CD14-positive monocyte (primary cell): Measurements from ENCODE around the gene TTLL13. TPM values are rescaled to one million over a fixed set of nuclear protein-coding genes. Genes with fewer than 3 reads are reported as not detected.

Experiments used
- DNase-seq, 3 donors: peaks; one replicate each; pipeline ENCODE4 v3.0.0-alpha.2; 2011 to 2022
- H2AFZ ChIP-seq: 2 replicates; pipeline ENCODE4 v1.6.0; 2012; ENCODE audit warnings: mild to moderate bottlenecking, low read depth, low read length, inconsistent platforms; ENCODE audit not compliant: insufficient read depth, poor library complexity, severe bottlenecking
- H3K27ac ChIP-seq, 2 donors: 1 replicate in 1 of 2; 2 replicates in 1 of 2; pipeline ENCODE4 v1.5.1; 2012 to 2013; ENCODE audit warnings: low read length in 2 of 2, control low read depth in 1 of 2, inconsistent platforms in 1 of 2, low read depth in 1 of 2, mild to moderate bottlenecking in 1 of 2
- H3K27me3 ChIP-seq, 2 donors: one replicate each; pipeline versions ENCODE4 v1.6.0 to v1.6.1; 2011 to 2013; ENCODE audit warnings: low read length in 2 of 2; ENCODE audit not compliant: control insufficient read depth in 2 of 2, insufficient read depth in 2 of 2
- H3K36me3 ChIP-seq, 2 donors: replicated peaks in 1 of 2; 1 replicate in 1 of 2; 2 replicates in 1 of 2; pipeline versions ENCODE4 v1.5.1 to v1.6.1; 2012 to 2013; ENCODE audit warnings: low read length in 2 of 2, control low read depth in 1 of 2, inconsistent platforms in 1 of 2, mild to moderate bottlenecking in 1 of 2; ENCODE audit not compliant: insufficient read depth in 2 of 2, control insufficient read depth in 1 of 2
- H3K4me1 ChIP-seq, 2 donors: 1 replicate in 1 of 2; 2 replicates in 1 of 2; pipeline versions ENCODE4 v1.5.1 to v1.6.1; 2012 to 2013; ENCODE audit warnings: low read length in 2 of 2, control low read depth in 1 of 2, inconsistent platforms in 1 of 2, mild to moderate bottlenecking in 1 of 2, moderate library complexity in 1 of 2; ENCODE audit not compliant: insufficient read depth in 2 of 2, control insufficient read depth in 1 of 2
- H3K4me2 ChIP-seq: replicated peaks from 2 replicates; pipeline ENCODE3; 2012; ENCODE audit warnings: low read length, moderate library complexity, mild to moderate bottlenecking; ENCODE audit not compliant: poor library complexity, severe bottlenecking; ENCODE audit errors: extremely low read depth
- H3K4me3 ChIP-seq, 3 experiments: fragments of 200-600 bp in 1 of 3; sonication (generic) in 1 of 3; replicated peaks in 1 of 3; 1 replicate in 2 of 3; 2 replicates in 1 of 3; pipeline ENCODE4 v1.5.1; 2011 to 2013; ENCODE audit warnings: low read length in 3 of 3, mild to moderate bottlenecking in 3 of 3, control low read depth in 2 of 3, low read depth in 2 of 3, inconsistent platforms in 1 of 3, moderate library complexity in 1 of 3
- H3K79me2 ChIP-seq: 2 replicates; pipeline ENCODE4 v1.6.0; 2012; ENCODE audit warnings: mild to moderate bottlenecking, control low read depth, inconsistent platforms, low read length, moderate library complexity; ENCODE audit not compliant: insufficient read depth
- H3K9ac ChIP-seq: 2 replicates; pipeline ENCODE4 v1.6.0; 2017; ENCODE audit warnings: low read length, mild to moderate bottlenecking; ENCODE audit not compliant: insufficient read depth, poor library complexity, severe bottlenecking
- H3K9me3 ChIP-seq, 2 donors: replicated peaks in 1 of 2; 1 replicate in 1 of 2; 2 replicates in 1 of 2; pipeline versions ENCODE4 v1.5.1 to v1.6.1; 2012 to 2013; ENCODE audit warnings: low read length in 2 of 2, control low read depth in 1 of 2; ENCODE audit not compliant: control insufficient read depth in 1 of 2, insufficient read depth in 1 of 2
- H4K20me1 ChIP-seq: 2 replicates; pipeline ENCODE4 v1.6.0; 2012; ENCODE audit warnings: mild to moderate bottlenecking, low read length, control low read depth, moderate library complexity; ENCODE audit not compliant: insufficient read depth
- H3K27ac Mint-ChIP-seq, 7 donors: one replicate each; pipeline ENCODE4 v1.8.0; 2020; ENCODE audit warnings: mild to moderate bottlenecking in 7 of 7, mixed read lengths in 7 of 7, moderate library complexity in 6 of 7, inconsistent platforms in 2 of 7
- H3K27me3 Mint-ChIP-seq, 3 donors: one replicate each; pipeline ENCODE4 v1.8.0; 2021 to 2022; ENCODE audit warnings: low read depth in 3 of 3, mild to moderate bottlenecking in 3 of 3, mixed read lengths in 3 of 3, moderate library complexity in 3 of 3, inconsistent platforms in 1 of 3
- H3K36me3 Mint-ChIP-seq, 2 donors: one replicate each; pipeline ENCODE4 v1.8.0; 2020; ENCODE audit warnings: mixed read lengths in 2 of 2, inconsistent platforms in 1 of 2, mild to moderate bottlenecking in 1 of 2
- H3K4me1 Mint-ChIP-seq: one replicate; pipeline ENCODE4 v1.8.0; 2020; ENCODE audit warnings: mild to moderate bottlenecking, mixed read lengths
- H3K4me3 Mint-ChIP-seq, 2 donors: one replicate each; pipeline ENCODE4 v1.8.0; 2020; ENCODE audit warnings: mild to moderate bottlenecking in 2 of 2, mixed read lengths in 2 of 2, moderate library complexity in 1 of 2
- H3K9me3 Mint-ChIP-seq, 7 donors: one replicate each; pipeline ENCODE4 v1.8.0; 2020 to 2022; ENCODE audit warnings: mixed read lengths in 7 of 7, mild to moderate bottlenecking in 6 of 7, moderate library complexity in 6 of 7, inconsistent platforms in 2 of 7
- CTCF ChIP-seq: fragments of 200-600 bp; IDR thresholded peaks from one replicate; pipeline ENCODE4 v1.8.0; 2022; ENCODE audit warnings: antibody characterized with exemption, mild to moderate bottlenecking
- WGBS: methylation state at CpG from one replicate; pipeline ENCODE4 v1.1.5; 2013; ENCODE audit warnings: missing lambda C conversion rate; ENCODE audit not compliant: insufficient coverage; 5-methylcytosine and 5-hydroxymethylcytosine counted together
- intact Hi-C, 2 donors: fragments of 100-400 bp; cut with micrococcal nuclease; formaldehyde crosslinking; loops; one replicate each; pipeline versions ENCODE4 v1.15.0 to v1.15.1; 2023
- polyA plus RNA-seq, 3 donors: library from polyadenylated mRNA; depleted of rRNA in 1 of 3; unstranded in 2 of 3; stranded (reverse) in 1 of 3; fragments of 300-500 nt in 2 of 3; fragments of >200 nt in 1 of 3; fragmentation: Illumina TruSeq in 2 of 3; gene quantifications; 1 replicate in 2 of 3; 2 replicates in 1 of 3; pipeline ENCODE4 v1.2.3, GENCODE V29; 2012 to 2021

TTLL13 gene
- polyA plus RNA-seq, 3 donors, result 0.08 to 0.13 TPM; not detected in 1

DNA sequence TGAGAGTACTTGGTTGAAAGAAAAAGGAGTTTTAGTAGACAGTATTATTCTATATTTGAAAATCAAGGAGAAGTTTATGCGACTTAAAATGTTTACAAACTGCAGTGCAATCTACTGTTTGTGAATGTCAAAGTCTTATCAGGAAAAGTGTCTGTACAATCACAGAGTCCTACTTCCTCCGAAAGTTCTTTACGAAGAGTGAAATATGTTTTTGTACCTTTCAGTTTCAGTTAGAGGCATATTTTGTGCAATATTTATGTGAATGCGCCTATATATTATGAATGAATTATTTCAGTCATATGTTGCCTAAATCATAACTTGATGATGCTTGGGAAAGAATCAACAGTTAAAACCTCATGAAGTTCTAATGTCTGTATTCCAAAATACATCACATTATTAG is 47.7 kb downstream of the TTLL13 start:
- H3K36me3 ChIP-seq, result no peaks in the 10 kb centered on the region
- H3K4me2 ChIP-seq, result no peak overlapping the region
- DNase-seq, result no peak
- H4K20me1 ChIP-seq, result no peaks in the 10 kb centered on the region
- no peaks in the 10 kb centered on the region for H3K79me2 ChIP-seq
- no peak overlapping the region for H3K27ac ChIP-seq
- H3K4me3 Mint-ChIP-seq, result no peak overlapping the region
- no peaks in the 10 kb centered on the region for H3K36me3 Mint-ChIP-seq
- H3K27me3 ChIP-seq, result no peaks in the 10 kb centered on the region
- peaks cover 0 to 8% (median 0%) of the 10 kb centered on the region in 3 donors for H3K27me3 Mint-ChIP-seq
- H3K9me3 Mint-ChIP-seq, result no peaks in the 10 kb centered on the region
- no peak for TF ChIP-seq CTCF
- intact Hi-C loops, result no loop called here
- no peak overlapping the region for H3K4me3 ChIP-seq
- H2AFZ ChIP-seq, result no peak overlapping the region
- H3K27ac Mint-ChIP-seq, result no peak overlapping the region
- H3K4me1 ChIP-seq, result peaks cover 0 to 2% of the 10 kb centered on the region in 2 donors
- no peaks in the 10 kb centered on the region for H3K9me3 ChIP-seq
- H3K9ac ChIP-seq, result no peak overlapping the region
- WGBS, result no CpG with 5 or more reads among the region's 4 CpGs
- peaks cover 7% of the 10 kb centered on the region for H3K4me1 Mint-ChIP-seq

GRCh38 chr15:90300541-90300940 is 51.2 kb downstream of the TTLL13 start:
- whole genome bisulfite sequencing, result 97% methylated on average over 4 of the region's 9 CpGs
- Histone ChIP-seq H3K27ac (no peak overlapping the region), H3K4me3 (no peak overlapping the region), H3K27me3 (no peaks in the 10 kb centered on the region), H4K20me1 (no peaks in the 10 kb centered on the region), H2AFZ (no peak overlapping the region), H3K79me2 (no peaks in the 10 kb centered on the region), H3K4me2 (no peak overlapping the region), H3K4me1 (peaks cover 0 to 2% of the 10 kb centered on the region in 2 donors), H3K36me3 (no peaks in the 10 kb centered on the region), H3K9me3 (no peaks in the 10 kb centered on the region), H3K9ac (no peak overlapping the region)
- Mint-ChIP-seq H3K27me3 (peaks cover 0 to 2% (median 0%) of the 10 kb centered on the region in 3 donors), H3K4me1 (peaks cover 3% of the 10 kb centered on the region), H3K36me3 (no peaks in the 10 kb centered on the region), H3K4me3 (no peak overlapping the region), H3K9me3 (no peaks in the 10 kb centered on the region), H3K27ac (peak overlapping the region in 1 of 7 donors; percentile 37)
- intact Hi-C loops, result no loop called here
- DNase-seq, result no peak
- TF ChIP-seq CTCF, result no peak
